ENCODE results near the gene RIPPLY1. TPM values are rescaled to one million over a fixed set of nuclear protein-coding genes. Genes with fewer than 3 reads are reported as not detected.
"Not testable (repeated sequence)": the region's sequence is repeated elsewhere in the genome, so short reads cannot be mapped to it uniquely, and the experiment has no call there.

Gene RIPPLY1
- total RNA-seq, 1 donor from 2014 or later, result not detected

GRCh38 chrX:106912864-106913263 is 9.7 kb upstream of the RIPPLY1 start:
- no peak for DNase-seq (ENCODE audit: low spot score)

GRCh38 chrX:106906361-106906760 is 3.2 kb upstream of the RIPPLY1 start:
- DNase-seq (ENCODE audit: low spot score), result no peak

- no peak for DNase-seq (ENCODE audit: low spot score)
Measured at GRCh38 chrX:106905064-106905708, 2.0 kb upstream of the RIPPLY1 start.

GRCh38 chrX:106903856-106904528 is 851 bp upstream of the RIPPLY1 start:
- DNase-seq (ENCODE audit: low spot score), result no peak

- no peak for DNase-seq (ENCODE audit: low spot score)
Measured at GRCh38 chrX:106902684-106903083, 457 bp downstream of the RIPPLY1 start.

- no peak for DNase-seq (ENCODE audit: low spot score)
Measured at GRCh38 chrX:106901781-106902219, 1.3 kb downstream of the RIPPLY1 start.

GRCh38 chrX:106901341-106901740 is 1.8 kb downstream of the RIPPLY1 start:
- DNase-seq (ENCODE audit: low spot score), result no peak

GRCh38 chrX:106899841-106900240 is 3.3 kb downstream of the RIPPLY1 start:
- no peak for DNase-seq (ENCODE audit: low spot score)

GRCh38 chrX:106899276-106899675 is 3.9 kb downstream of the RIPPLY1 start:
- no peak for DNase-seq (ENCODE audit: low spot score)

- no peak for DNase-seq (ENCODE audit: low spot score)
Measured at GRCh38 chrX:106898462-106898861, 4.7 kb downstream of the RIPPLY1 start.

- DNase-seq (ENCODE audit: low spot score), result no peak
Measured at GRCh38 chrX:106897259-106897658, 5.9 kb downstream of the RIPPLY1 start.

GRCh38 chrX:106894978-106895452 is 8.1 kb downstream of the RIPPLY1 start:
- DNase-seq (ENCODE audit: low spot score), result no peak

GRCh38 chrX:106894392-106894909 is 8.7 kb downstream of the RIPPLY1 start:
- DNase-seq (ENCODE audit: low spot score), result no peak

- DNase-seq (ENCODE audit: low spot score), result no peak
Measured at GRCh38 chrX:106891762-106892460, 11.2 kb downstream of the RIPPLY1 start.

- no peak for DNase-seq (ENCODE audit: low spot score)
Measured at GRCh38 chrX:106889468-106889867, 13.7 kb downstream of the RIPPLY1 start.

- DNase-seq (ENCODE audit: low spot score), result no peak
Measured at GRCh38 chrX:106875151-106875550, 28.0 kb downstream of the RIPPLY1 start.

- DNase-seq (ENCODE audit: low spot score), result no peak
Measured at GRCh38 chrX:106874075-106874474, 29.1 kb downstream of the RIPPLY1 start.

GRCh38 chrX:106872796-106873195 is 30.3 kb downstream of the RIPPLY1 start:
- DNase-seq (ENCODE audit: low spot score), result not testable (repeated sequence)

GRCh38 chrX:106863697-106864096 is 39.4 kb downstream of the RIPPLY1 start:
- no peak for DNase-seq (ENCODE audit: low spot score)

- DNase-seq (ENCODE audit: low spot score), result no peak
Measured at GRCh38 chrX:106862972-106863688, 40.0 kb downstream of the RIPPLY1 start.
